ENCODE measurements around the gene PPP3CB.

DNA sequence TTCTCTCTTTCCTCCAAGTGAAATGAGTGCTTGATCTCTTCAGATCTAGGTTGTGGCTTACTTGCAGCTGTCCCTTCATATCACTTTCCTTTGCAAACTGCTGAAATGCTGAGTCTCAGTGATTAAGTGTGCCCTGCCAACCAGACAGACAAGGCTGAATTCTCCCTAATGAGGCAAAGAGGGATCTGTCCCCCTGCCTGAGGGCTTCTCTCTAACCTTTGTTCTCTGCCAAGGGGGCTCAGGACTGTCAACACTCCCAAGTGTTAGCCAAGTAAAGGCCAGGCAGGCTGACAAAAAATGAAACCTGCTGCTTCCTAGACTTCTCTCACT lies 62.3 kb downstream of the PPP3CB start, which contains the start of gene MSS51:
- TF ChIP-seq, protein P1, sequence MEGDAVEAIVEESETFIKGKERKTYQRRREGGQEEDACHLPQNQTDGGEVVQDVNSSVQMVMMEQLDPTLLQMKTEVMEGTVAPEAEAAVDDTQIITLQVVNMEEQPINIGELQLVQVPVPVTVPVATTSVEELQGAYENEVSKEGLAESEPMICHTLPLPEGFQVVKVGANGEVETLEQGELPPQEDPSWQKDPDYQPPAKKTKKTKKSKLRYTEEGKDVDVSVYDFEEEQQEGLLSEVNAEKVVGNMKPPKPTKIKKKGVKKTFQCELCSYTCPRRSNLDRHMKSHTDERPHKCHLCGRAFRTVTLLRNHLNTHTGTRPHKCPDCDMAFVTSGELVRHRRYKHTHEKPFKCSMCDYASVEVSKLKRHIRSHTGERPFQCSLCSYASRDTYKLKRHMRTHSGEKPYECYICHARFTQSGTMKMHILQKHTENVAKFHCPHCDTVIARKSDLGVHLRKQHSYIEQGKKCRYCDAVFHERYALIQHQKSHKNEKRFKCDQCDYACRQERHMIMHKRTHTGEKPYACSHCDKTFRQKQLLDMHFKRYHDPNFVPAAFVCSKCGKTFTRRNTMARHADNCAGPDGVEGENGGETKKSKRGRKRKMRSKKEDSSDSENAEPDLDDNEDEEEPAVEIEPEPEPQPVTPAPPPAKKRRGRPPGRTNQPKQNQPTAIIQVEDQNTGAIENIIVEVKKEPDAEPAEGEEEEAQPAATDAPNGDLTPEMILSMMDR (IDR thresholded peaks at IDR 0.05), result no peak
- TF ChIP-seq POLR2AphosphoS5 (IDR thresholded peaks at IDR 0.05), result no peak
- TF ChIP-seq EP300 (IDR thresholded peaks at IDR 0.05), result no peak
- TF ChIP-seq POLR2A (IDR thresholded peaks at IDR 0.05), result no peak

All from upper lobe of left lung (tissue), 4 donors.